Thyroid gland (tissue), 4 donors: ENCODE data around the gene LXN.

ENCODE experiments used
- POLR2A ChIP-seq, 2 donors: fragments of 450-650 bp; IDR thresholded peaks; one replicate each; pipeline ENCODE4 v1.6.1; 2017; ENCODE audit warnings: antibody characterized with exemption in 2 of 2, mild to moderate bottlenecking in 2 of 2, moderate library complexity in 1 of 2
- TF ChIP-seq, protein P1 (sequence below), 6 experiments: fragments of 200-600 bp in 3 of 6; fragments of 450-650 bp in 3 of 6; sonication (generic) in 3 of 6; IDR thresholded peaks; one replicate each; pipeline ENCODE4 v1.5.1; 2016 to 2019; ENCODE audit warnings: antibody characterized with exemption in 6 of 6, mild to moderate bottlenecking in 2 of 6, inconsistent platforms in 1 of 6, moderate library complexity in 1 of 6

- TF ChIP-seq, protein P1, sequence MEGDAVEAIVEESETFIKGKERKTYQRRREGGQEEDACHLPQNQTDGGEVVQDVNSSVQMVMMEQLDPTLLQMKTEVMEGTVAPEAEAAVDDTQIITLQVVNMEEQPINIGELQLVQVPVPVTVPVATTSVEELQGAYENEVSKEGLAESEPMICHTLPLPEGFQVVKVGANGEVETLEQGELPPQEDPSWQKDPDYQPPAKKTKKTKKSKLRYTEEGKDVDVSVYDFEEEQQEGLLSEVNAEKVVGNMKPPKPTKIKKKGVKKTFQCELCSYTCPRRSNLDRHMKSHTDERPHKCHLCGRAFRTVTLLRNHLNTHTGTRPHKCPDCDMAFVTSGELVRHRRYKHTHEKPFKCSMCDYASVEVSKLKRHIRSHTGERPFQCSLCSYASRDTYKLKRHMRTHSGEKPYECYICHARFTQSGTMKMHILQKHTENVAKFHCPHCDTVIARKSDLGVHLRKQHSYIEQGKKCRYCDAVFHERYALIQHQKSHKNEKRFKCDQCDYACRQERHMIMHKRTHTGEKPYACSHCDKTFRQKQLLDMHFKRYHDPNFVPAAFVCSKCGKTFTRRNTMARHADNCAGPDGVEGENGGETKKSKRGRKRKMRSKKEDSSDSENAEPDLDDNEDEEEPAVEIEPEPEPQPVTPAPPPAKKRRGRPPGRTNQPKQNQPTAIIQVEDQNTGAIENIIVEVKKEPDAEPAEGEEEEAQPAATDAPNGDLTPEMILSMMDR (IDR thresholded peaks at IDR 0.05) = no peak
- TF ChIP-seq POLR2A (IDR thresholded peaks at IDR 0.05) = no peak
Observed at GRCh38 chr3:158642474-158643210, 29.8 kb downstream of the LXN start.
